Uterus (tissue), 4 donors: Measurements from ENCODE around the gene PMM2. TPM values are rescaled to one million over a fixed set of nuclear protein-coding genes. Genes with fewer than 3 reads are reported as not detected.

Source experiments
- DNase-seq, 2 donors: peaks; one replicate each; pipeline ENCODE4 v3.0.0-alpha.2; 2019 to 2020
- H3K27ac ChIP-seq, 2 donors: fragments of 200-600 bp; sonication (generic); 1 replicate in 1 of 2; 2 replicates in 1 of 2; pipeline ENCODE4 v1.5.1; 2016 to 2018
- H3K27me3 ChIP-seq, 2 donors: fragments of 200-600 bp; sonication (generic); one replicate each; pipeline ENCODE4 v1.5.1; 2018 to 2019; ENCODE audit warnings: control low read depth in 1 of 2
- H3K36me3 ChIP-seq, 2 donors: fragments of 200-600 bp; sonication (generic); one replicate each; pipeline ENCODE4 v1.5.1; 2019; ENCODE audit warnings: control low read depth in 1 of 2
- H3K4me1 ChIP-seq, 2 donors: fragments of 200-600 bp; sonication (generic); one replicate each; pipeline ENCODE4 v1.5.1; 2018 to 2019; ENCODE audit warnings: control low read depth in 1 of 2
- H3K4me3 ChIP-seq, 2 donors: fragments of 200-600 bp; sonication (generic); 1 replicate in 1 of 2; 2 replicates in 1 of 2; pipeline ENCODE4 v1.5.1; 2018 to 2019; ENCODE audit warnings: mild to moderate bottlenecking in 1 of 2
- H3K9me3 ChIP-seq, 2 donors: fragments of 200-600 bp; sonication (generic); one replicate each; pipeline ENCODE4 v1.5.1; 2019; ENCODE audit warnings: control low read depth in 1 of 2
- CTCF ChIP-seq, 4 experiments: fragments of 200-600 bp in 2 of 4; fragments of 450-650 bp in 2 of 4; sonication (generic) in 2 of 4; IDR thresholded peaks; one replicate each; pipeline ENCODE4 v1.5.1; 2016 to 2019; ENCODE audit warnings: antibody characterized with exemption in 4 of 4, mild to moderate bottlenecking in 2 of 4, moderate library complexity in 1 of 4
- POLR2A ChIP-seq, 2 donors: fragments of 450-650 bp; IDR thresholded peaks; one replicate each; pipeline ENCODE4 v1.6.1; 2016; ENCODE audit warnings: antibody characterized with exemption in 2 of 2, mild to moderate bottlenecking in 1 of 2, moderate library complexity in 1 of 2
- intact Hi-C: fragments of 100-400 bp; cut with DNase I; formaldehyde crosslinking; loops from one replicate; pipeline ENCODE4 v1.15.1; 2023; ENCODE audit warnings: low total_unique reads
- total RNA-seq, 4 donors: library from RNA; depleted of rRNA in 3 of 4; stranded (reverse); fragments of >200 nt in 3 of 4; gene quantifications; one replicate each; pipeline versions ENCODE4 v1.1.0 to v1.2.4, GENCODE V29; 2014 to 2023
- donor health status: DM: yes; HTN: yes; CAD: no.

The PMM2 gene
- total RNA-seq, 4 donors from 2014 or later, result 19.0 to 41.6 (median 27.5) TPM

GRCh38 chr16:8763083-8763482 is 34.6 kb upstream of the PMM2 start:
- DNase-seq, result no peak
- TF ChIP-seq CTCF (IDR thresholded peaks at IDR 0.05), result no peak
- TF ChIP-seq POLR2A (IDR thresholded peaks at IDR 0.05), result no peak
- Histone ChIP-seq H3K36me3 (no peaks in the 10 kb centered on the region), H3K27ac (no peak overlapping the region), H3K9me3 (no peaks in the 10 kb centered on the region), H3K4me1 (no peaks in the 10 kb centered on the region), H3K27me3 (no peaks in the 10 kb centered on the region), H3K4me3 (no peak overlapping the region)
- intact Hi-C loops, result no loop called here

GRCh38 chr16:8763899-8764298 is 33.7 kb upstream of the PMM2 start:
- H3K27ac ChIP-seq, result no peak overlapping the region
- DNase-seq, result no peak
- H3K9me3 ChIP-seq, result no peaks in the 10 kb centered on the region
- TF ChIP-seq CTCF (IDR thresholded peaks at IDR 0.05), result no peak
- TF ChIP-seq POLR2A (IDR thresholded peaks at IDR 0.05), result no peak
- H3K4me1 ChIP-seq, result no peaks in the 10 kb centered on the region
- no peaks in the 10 kb centered on the region for H3K27me3 ChIP-seq
- H3K4me3 ChIP-seq, result no peak overlapping the region
- intact Hi-C loops, result no loop called here
- no peaks in the 10 kb centered on the region for H3K36me3 ChIP-seq

GRCh38 chr16:8764525-8765250 is 33.0 kb upstream of the PMM2 start:
- Histone ChIP-seq H3K36me3 (no peaks in the 10 kb centered on the region), H3K27ac (no peak overlapping the region), H3K4me3 (no peak overlapping the region), H3K27me3 (no peaks in the 10 kb centered on the region), H3K9me3 (no peaks in the 10 kb centered on the region), H3K4me1 (no peaks in the 10 kb centered on the region)
- intact Hi-C loops, result no loop called here
- DNase-seq, result no peak
- TF ChIP-seq CTCF (IDR thresholded peaks at IDR 0.05) (no peak), POLR2A (IDR thresholded peaks at IDR 0.05) (no peak)

- H3K9me3 ChIP-seq, result no peaks in the 10 kb centered on the region
- intact Hi-C loops, result no loop called here
- H3K36me3 ChIP-seq, result no peaks in the 10 kb centered on the region
- no peak overlapping the region for H3K27ac ChIP-seq
- no peaks in the 10 kb centered on the region for H3K27me3 ChIP-seq
- no peak overlapping the region for H3K4me3 ChIP-seq
- no peak for DNase-seq
- H3K4me1 ChIP-seq, result no peaks in the 10 kb centered on the region
- TF ChIP-seq CTCF (IDR thresholded peaks at IDR 0.05) (no peak), POLR2A (IDR thresholded peaks at IDR 0.05) (no peak)
These were observed 30.5 kb upstream of the PMM2 start for GRCh38 chr16:8767176-8767575.

- no peaks in the 10 kb centered on the region for H3K36me3 ChIP-seq
- no peak overlapping the region for H3K27ac ChIP-seq
- TF ChIP-seq POLR2A (IDR thresholded peaks at IDR 0.05) (no peak), CTCF (IDR thresholded peaks at IDR 0.05) (no peak)
- no peak overlapping the region for H3K4me3 ChIP-seq
- no peaks in the 10 kb centered on the region for H3K9me3 ChIP-seq
- no peaks in the 10 kb centered on the region for H3K4me1 ChIP-seq
- intact Hi-C loops, result no loop called here
- H3K27me3 ChIP-seq, result no peaks in the 10 kb centered on the region
- DNase-seq, result no peak
These were observed 29.4 kb upstream of the PMM2 start for GRCh38 chr16:8768283-8768682.
